GM21528 (cell line): ENCODE measurements around the gene DYSF.
"Not testable (repeated sequence)": the region's sequence is repeated elsewhere in the genome, so short reads cannot be mapped to it uniquely, and the experiment has no call there.

Experiments used
- ATAC-seq: cut with Tn5 transposase; IDR thresholded peaks from one replicate; pipeline ENCODE4 v1.9.1; 2021; ENCODE audit warnings: mild to moderate bottlenecking, moderate library complexity; ENCODE audit not compliant: unreplicated experiment, low FRiP score

Gene DYSF

GRCh38 chr2:71630454-71631328 is 177.3 kb downstream of the DYSF start:
- ATAC-seq = no peak

GRCh38 chr2:71631411-71631931 is 178.1 kb downstream of the DYSF start:
- no peak for ATAC-seq

GRCh38 chr2:71633086-71633485 is 179.7 kb downstream of the DYSF start:
- no peak for ATAC-seq

- no peak for ATAC-seq
Measured at GRCh38 chr2:71634567-71634966, 181.2 kb downstream of the DYSF start.

- ATAC-seq = no peak
Measured at GRCh38 chr2:71635798-71636197, 182.4 kb downstream of the DYSF start.

GRCh38 chr2:71637168-71637567 is 183.8 kb downstream of the DYSF start:
- ATAC-seq = no peak

GRCh38 chr2:71637736-71638135 is 184.4 kb downstream of the DYSF start:
- no peak for ATAC-seq

- ATAC-seq = no peak
Measured at GRCh38 chr2:71639735-71640134, 186.4 kb downstream of the DYSF start.

- no peak for ATAC-seq
Measured at GRCh38 chr2:71640489-71640888, 187.1 kb downstream of the DYSF start.

GRCh38 chr2:71643674-71644357 is 190.5 kb downstream of the DYSF start:
- ATAC-seq = no peak

GRCh38 chr2:71646028-71646427 is 192.7 kb downstream of the DYSF start:
- ATAC-seq = no peak

- ATAC-seq = no peak
Measured at GRCh38 chr2:71647356-71647755, 194.0 kb downstream of the DYSF start.

GRCh38 chr2:71655498-71655897 is 202.1 kb downstream of the DYSF start:
- no peak for ATAC-seq

GRCh38 chr2:71658256-71658655 is 204.9 kb downstream of the DYSF start:
- ATAC-seq = not testable (repeated sequence)

- no peak for ATAC-seq
Measured at GRCh38 chr2:71658771-71659170, 205.4 kb downstream of the DYSF start.

GRCh38 chr2:71659868-71660518 is 206.6 kb downstream of the DYSF start:
- ATAC-seq = no peak

- no peak for ATAC-seq
Measured at GRCh38 chr2:71661782-71662181, 208.4 kb downstream of the DYSF start.

GRCh38 chr2:71662665-71663394 is 209.5 kb downstream of the DYSF start:
- ATAC-seq = no peak

- ATAC-seq = no peak
Measured at GRCh38 chr2:71664161-71664560, 210.8 kb downstream of the DYSF start.
